Gastrocnemius medialis (tissue), 4 donors: Measurements from ENCODE around the gene NR1I2. TPM values are rescaled to one million over a fixed set of nuclear protein-coding genes. Genes with fewer than 3 reads are reported as not detected.

ENCODE experiments used
- ATAC-seq, 2 donors: fragments of 150-250 bp; one replicate each; pipeline ENCODE4 v1.9.1; 2016
- DNase-seq, 2 donors: peaks; one replicate each; pipeline ENCODE4 v3.0.0-alpha.2; 2019
- H3K27ac ChIP-seq, 4 donors: fragments of 200-600 bp; sonication (generic); 1 replicate in 1 of 4; 2 replicates in 3 of 4; pipeline ENCODE4 v1.5.1; 2016 to 2018; ENCODE audit warnings: mild to moderate bottlenecking in 2 of 4, moderate library complexity in 1 of 4
- H3K27me3 ChIP-seq, 3 donors: fragments of 200-600 bp; sonication (generic) in 2 of 3; 1 replicate in 1 of 3; 2 replicates in 2 of 3; pipeline versions ENCODE4 v1.5.1 to v1.6.0; 2016 to 2019; ENCODE audit warnings: mild to moderate bottlenecking in 1 of 3, moderate library complexity in 1 of 3
- H3K36me3 ChIP-seq, 2 donors: fragments of 200-600 bp; sonication (generic) in 1 of 2; one replicate each; pipeline ENCODE4 v1.5.1; 2017 to 2018
- H3K4me1 ChIP-seq, 2 donors: fragments of 200-600 bp; sonication (generic) in 1 of 2; one replicate each; pipeline ENCODE4 v1.5.1; 2016 to 2017; ENCODE audit warnings: mild to moderate bottlenecking in 2 of 2
- H3K4me3 ChIP-seq, 4 donors: fragments of 200-600 bp; sonication (generic) in 3 of 4; 1 replicate in 1 of 4; 2 replicates in 3 of 4; pipeline ENCODE4 v1.5.1; 2016 to 2019; ENCODE audit warnings: mild to moderate bottlenecking in 2 of 4
- H3K9me3 ChIP-seq, 3 donors: fragments of 200-600 bp; sonication (generic) in 2 of 3; 1 replicate in 1 of 3; 2 replicates in 2 of 3; pipeline ENCODE4 v1.5.1; 2016 to 2019
- POLR2A ChIP-seq, 2 donors: fragments of 450-650 bp; IDR thresholded peaks; one replicate each; pipeline ENCODE4 v1.6.1; 2017; ENCODE audit warnings: antibody characterized with exemption in 2 of 2, mild to moderate bottlenecking in 2 of 2, moderate library complexity in 2 of 2
- in situ Hi-C, 4 donors: fragments of 200-750 bp; cut with MboI; loops; one replicate each; pipeline versions ENCODE4 v1.15.0 to v1.8.0; 2017; ENCODE audit warnings: low sequenced_read_pairs in 4 of 4
- intact Hi-C: fragments of 100-400 bp; cut with DNase I; formaldehyde crosslinking; loops from one replicate; pipeline ENCODE4 v1.15.1; 2023; ENCODE audit warnings: low total_unique reads
- total RNA-seq, 4 donors: library from RNA; depleted of rRNA; stranded (reverse); fragments of >200 nt; gene quantifications; one replicate each; pipeline versions ENCODE4 v1.1.0 to v1.2.3, GENCODE V29; 2016
- TF ChIP-seq, protein P1 (sequence below), 5 experiments: fragments of 450-650 bp in 3 of 5; fragments of 200-600 bp in 2 of 5; sonication (generic) in 2 of 5; IDR thresholded peaks in 4 of 5; conservative IDR thresholded peaks in 1 of 5; 1 replicate in 4 of 5; 2 replicates in 1 of 5; pipeline ENCODE4 v1.5.1; 2016 to 2019; ENCODE audit warnings: antibody characterized with exemption in 5 of 5, mild to moderate bottlenecking in 3 of 5, moderate library complexity in 3 of 5

The NR1I2 gene
- total RNA-seq, 4 donors from 2014 or later = 0.17 to 0.18 TPM; not detected in 2

DNA sequence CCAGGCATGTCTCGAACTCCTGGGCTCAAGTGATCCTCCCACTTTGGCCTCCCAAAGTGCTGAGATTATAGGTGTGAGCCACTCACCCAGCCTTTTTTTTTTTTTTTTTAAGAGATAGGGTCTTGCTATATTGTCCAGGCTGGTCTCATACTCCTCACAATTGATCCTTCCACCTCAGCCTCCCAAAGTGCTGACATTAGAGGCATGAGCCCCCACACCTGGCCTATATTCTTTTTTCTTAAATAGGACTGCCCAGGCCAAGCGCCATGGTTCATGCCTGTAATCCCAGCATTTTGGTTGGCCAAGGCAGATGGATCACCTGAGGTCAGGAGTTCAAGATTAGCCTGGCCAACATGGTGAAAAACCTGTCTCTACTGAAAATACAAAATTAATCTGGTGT, 12.5 kb downstream of the NR1I2 start:
- DNase-seq (no peak), ATAC-seq (no peak)
- no peaks in the 10 kb centered on the region for H3K9me3 ChIP-seq
- H3K36me3 ChIP-seq = no peaks in the 10 kb centered on the region
- intact Hi-C loops (no loop called here), in situ Hi-C loops (no loop called here)
- TF ChIP-seq, protein P1, sequence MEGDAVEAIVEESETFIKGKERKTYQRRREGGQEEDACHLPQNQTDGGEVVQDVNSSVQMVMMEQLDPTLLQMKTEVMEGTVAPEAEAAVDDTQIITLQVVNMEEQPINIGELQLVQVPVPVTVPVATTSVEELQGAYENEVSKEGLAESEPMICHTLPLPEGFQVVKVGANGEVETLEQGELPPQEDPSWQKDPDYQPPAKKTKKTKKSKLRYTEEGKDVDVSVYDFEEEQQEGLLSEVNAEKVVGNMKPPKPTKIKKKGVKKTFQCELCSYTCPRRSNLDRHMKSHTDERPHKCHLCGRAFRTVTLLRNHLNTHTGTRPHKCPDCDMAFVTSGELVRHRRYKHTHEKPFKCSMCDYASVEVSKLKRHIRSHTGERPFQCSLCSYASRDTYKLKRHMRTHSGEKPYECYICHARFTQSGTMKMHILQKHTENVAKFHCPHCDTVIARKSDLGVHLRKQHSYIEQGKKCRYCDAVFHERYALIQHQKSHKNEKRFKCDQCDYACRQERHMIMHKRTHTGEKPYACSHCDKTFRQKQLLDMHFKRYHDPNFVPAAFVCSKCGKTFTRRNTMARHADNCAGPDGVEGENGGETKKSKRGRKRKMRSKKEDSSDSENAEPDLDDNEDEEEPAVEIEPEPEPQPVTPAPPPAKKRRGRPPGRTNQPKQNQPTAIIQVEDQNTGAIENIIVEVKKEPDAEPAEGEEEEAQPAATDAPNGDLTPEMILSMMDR (IDR thresholded peaks at IDR 0.05 in 4 of 5, conservative IDR thresholded peaks at IDR 0.05 in 1 of 5) = no peak
- no peak for TF ChIP-seq POLR2A (IDR thresholded peaks at IDR 0.05)
- no peak overlapping the region for H3K4me3 ChIP-seq
- no peak overlapping the region for H3K27ac ChIP-seq
- no peaks in the 10 kb centered on the region for H3K4me1 ChIP-seq
- H3K27me3 ChIP-seq = no peaks in the 10 kb centered on the region

DNA sequence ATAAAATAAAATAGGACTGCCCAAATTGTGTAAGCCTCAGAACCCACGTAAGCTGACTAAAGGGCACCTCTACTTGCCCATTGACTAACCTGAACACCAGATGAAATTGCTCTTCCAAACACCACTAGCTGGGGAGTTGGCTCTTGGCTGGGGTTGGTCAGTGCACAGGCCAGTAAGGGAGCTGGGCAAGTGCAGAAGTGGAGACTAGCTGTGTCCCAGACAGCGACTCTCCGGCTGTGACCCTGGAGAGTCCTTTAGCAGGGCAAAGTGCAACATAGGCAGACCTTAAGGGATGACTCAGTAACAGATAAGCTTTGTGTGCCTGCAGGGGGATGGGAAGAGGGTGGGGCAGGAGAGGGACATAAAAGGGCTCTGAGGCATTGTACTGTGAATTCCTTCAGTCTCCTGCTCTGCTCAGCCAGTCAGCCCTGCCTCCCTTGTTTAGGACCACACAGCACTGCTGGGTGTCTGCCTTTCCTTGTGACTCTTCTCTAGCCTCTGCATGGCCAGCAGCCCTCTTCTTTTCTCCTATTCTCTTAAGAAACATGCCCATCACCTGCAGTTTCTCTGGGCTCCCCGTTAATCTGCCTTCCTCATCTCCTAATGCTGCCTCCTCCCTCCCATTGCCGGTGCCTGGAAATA, 13.2 kb downstream of the NR1I2 start:
- in situ Hi-C loops = no loop called here
- Histone ChIP-seq H3K9me3 (no peaks in the 10 kb centered on the region), H3K27me3 (no peaks in the 10 kb centered on the region), H3K4me1 (no peaks in the 10 kb centered on the region), H3K27ac (no peak overlapping the region), H3K4me3 (no peak overlapping the region), H3K36me3 (no peaks in the 10 kb centered on the region)
- no peak for ATAC-seq
- no peak for TF ChIP-seq POLR2A (IDR thresholded peaks at IDR 0.05)
- DNase-seq = no peak
- intact Hi-C loops = no loop called here

DNA sequence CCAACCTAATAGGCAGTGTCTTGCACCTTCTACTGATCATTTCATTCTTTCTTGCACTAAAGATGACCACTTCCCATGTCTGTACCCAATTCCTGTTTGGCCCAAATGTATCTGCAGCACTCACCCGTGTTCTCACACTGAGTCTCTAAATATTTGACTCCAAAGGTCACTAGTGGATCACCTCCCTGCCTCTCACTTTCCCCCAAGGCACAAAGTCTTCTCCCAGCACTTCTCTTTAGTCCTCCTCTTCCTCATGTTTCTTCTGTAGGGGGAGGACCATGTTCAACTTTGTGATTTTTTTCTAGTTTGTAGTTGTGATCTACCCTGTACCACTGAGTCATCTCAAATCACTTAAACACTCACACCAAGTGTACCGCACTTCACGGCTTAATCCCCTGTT, 13.9 kb downstream of the NR1I2 start:
- in situ Hi-C loops (no loop called here), intact Hi-C loops (no loop called here)
- ATAC-seq (no peak), DNase-seq (no peak)
- TF ChIP-seq, protein P1 (IDR thresholded peaks at IDR 0.05 in 4 of 5, conservative IDR thresholded peaks at IDR 0.05 in 1 of 5) = no peak
- TF ChIP-seq POLR2A (IDR thresholded peaks at IDR 0.05) = no peak
- H3K27me3 ChIP-seq = no peaks in the 10 kb centered on the region
- H3K36me3 ChIP-seq = no peaks in the 10 kb centered on the region
- no peak overlapping the region for H3K4me3 ChIP-seq
- no peaks in the 10 kb centered on the region for H3K9me3 ChIP-seq
- H3K27ac ChIP-seq = no peak overlapping the region
- H3K4me1 ChIP-seq = no peaks in the 10 kb centered on the region

DNA sequence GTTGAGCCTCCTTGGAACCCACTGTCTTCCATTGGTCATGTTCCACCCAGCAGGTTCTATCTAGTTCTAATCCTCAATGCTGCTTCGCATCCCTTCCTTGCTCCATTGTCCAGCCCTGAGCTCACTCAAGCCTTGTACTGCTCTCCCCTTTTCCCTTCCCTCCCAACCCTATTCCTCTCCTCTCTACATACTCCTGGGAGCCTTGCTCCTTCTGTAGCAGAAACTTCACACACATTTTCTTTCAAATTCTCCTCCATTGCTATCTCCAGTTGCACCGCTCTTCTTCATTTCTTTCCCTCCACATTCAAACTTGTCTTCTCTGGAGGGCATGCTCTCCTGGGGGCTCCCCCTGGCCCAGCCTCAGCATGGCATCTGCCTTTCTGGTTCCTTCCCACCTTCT, 14.5 kb downstream of the NR1I2 start:
- intact Hi-C loops = no loop called here
- Histone ChIP-seq H3K27me3 (no peaks in the 10 kb centered on the region), H3K36me3 (no peaks in the 10 kb centered on the region), H3K4me1 (no peaks in the 10 kb centered on the region), H3K27ac (no peak overlapping the region), H3K4me3 (no peak overlapping the region), H3K9me3 (no peaks in the 10 kb centered on the region)
- ATAC-seq = no peak
- no peak for TF ChIP-seq POLR2A (IDR thresholded peaks at IDR 0.05)
- TF ChIP-seq, protein P1 (IDR thresholded peaks at IDR 0.05 in 4 of 5, conservative IDR thresholded peaks at IDR 0.05 in 1 of 5) = no peak
- in situ Hi-C loops = no loop called here
- DNase-seq = no peak

GRCh38 chr3:119796785-119797184, 14.9 kb downstream of the NR1I2 start:
- Histone ChIP-seq H3K4me1 (no peaks in the 10 kb centered on the region), H3K4me3 (no peak overlapping the region), H3K9me3 (no peaks in the 10 kb centered on the region), H3K36me3 (no peaks in the 10 kb centered on the region), H3K27me3 (no peaks in the 10 kb centered on the region), H3K27ac (no peak overlapping the region)
- ATAC-seq (no peak), DNase-seq (no peak)
- intact Hi-C loops = no loop called here
- in situ Hi-C loops = no loop called here
- TF ChIP-seq, protein P1 (IDR thresholded peaks at IDR 0.05 in 4 of 5, conservative IDR thresholded peaks at IDR 0.05 in 1 of 5) = no peak
- no peak for TF ChIP-seq POLR2A (IDR thresholded peaks at IDR 0.05)
